ENCODE measurements around the gene FGFBP3. TPM values are rescaled to one million over a fixed set of nuclear protein-coding genes. Genes with fewer than 3 reads are reported as not detected.

FGFBP3 gene
- total RNA-seq, 1 donor from 2014 or later: 6.6 TPM

DNA sequence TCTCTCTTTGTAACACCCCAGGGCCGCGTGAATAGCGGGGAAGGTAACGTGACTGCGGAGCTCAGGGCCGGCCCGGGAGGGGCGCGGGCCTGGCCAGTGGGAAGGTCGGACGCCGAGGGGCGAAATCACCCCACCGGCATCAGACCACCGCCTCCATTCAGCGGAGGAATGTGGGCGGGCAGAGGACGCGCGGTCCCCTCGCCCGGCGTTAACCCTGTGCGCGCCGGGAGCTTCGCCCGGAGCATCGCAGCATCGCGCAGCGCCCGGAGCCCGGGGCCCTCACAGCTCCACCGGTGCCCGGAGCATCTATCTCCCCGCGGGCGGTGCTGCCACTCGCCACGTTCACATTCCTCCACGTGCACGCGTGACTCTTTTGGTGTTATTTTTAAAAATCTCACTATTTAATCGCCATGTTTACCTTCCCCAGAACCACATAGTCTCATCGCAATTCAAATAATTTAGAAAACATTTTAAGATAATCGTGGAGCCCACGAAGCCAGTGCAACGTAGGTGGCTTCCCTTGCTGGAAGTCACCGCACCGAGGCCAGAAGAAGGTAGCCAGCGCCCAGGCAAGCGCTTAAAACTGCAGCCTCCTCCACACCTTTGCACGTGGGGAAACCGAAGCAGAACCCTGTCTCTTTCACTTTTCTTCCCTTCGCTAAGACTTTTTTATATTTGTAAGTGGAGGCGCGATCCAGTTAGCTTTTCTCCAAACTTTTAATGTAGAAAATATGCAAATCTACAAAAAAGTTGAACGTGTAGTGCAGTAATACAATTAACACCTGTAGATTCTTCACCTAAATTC, 21.8 kb downstream of the FGFBP3 start:
- Histone ChIP-seq H3K27me3 (no peaks in the 10 kb centered on the region), H3K9me3 (no peaks in the 10 kb centered on the region), H3K27ac (peak overlapping the region; percentile 28 to 76), H3K4me3 (peak overlapping the region; percentile 66 to 78), H3K36me3 (no peaks in the 10 kb centered on the region), H3K4me1 (peaks cover 3 to 20% of the 10 kb centered on the region in 2 donors)
- TF ChIP-seq CTCF (IDR thresholded peaks at IDR 0.05): no peak
- DNase-seq (ENCODE audit: low spot score in 2 of 2): peak in 1 of 2 donors; percentile 73
- intact Hi-C loops (cut with DNase I): loop anchor here (2.0 kb wide), 1 partner anchor 21 kb away; the partner anchor contains the start of gene FGFBP3

DNA sequence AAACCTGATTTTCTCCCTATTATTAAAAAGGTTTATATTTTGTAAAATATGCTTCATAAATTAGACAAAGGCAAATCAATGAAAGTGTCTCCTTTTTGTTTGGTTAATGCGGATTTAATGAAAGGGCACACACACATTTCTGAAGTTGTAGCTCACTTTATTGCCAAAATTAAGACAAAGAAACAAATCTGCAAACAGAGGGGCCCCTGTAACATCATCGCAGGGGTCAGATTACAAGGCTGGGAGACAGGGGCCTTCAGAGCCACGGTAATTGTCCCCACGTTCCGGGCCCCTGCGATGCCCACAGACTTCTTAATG, 22.4 kb downstream of the FGFBP3 start:
- no peak for TF ChIP-seq CTCF (IDR thresholded peaks at IDR 0.05)
- Histone ChIP-seq H3K4me1 (peaks cover 3 to 20% of the 10 kb centered on the region in 2 donors), H3K27ac (peak overlapping the region; percentile 28 to 76), H3K36me3 (no peaks in the 10 kb centered on the region), H3K9me3 (no peaks in the 10 kb centered on the region), H3K4me3 (peak overlapping the region; percentile 66 to 78), H3K27me3 (no peaks in the 10 kb centered on the region)
- intact Hi-C loops (cut with DNase I): loop anchor here (2.0 kb wide), 1 partner anchor 22 kb away; the partner anchor contains the start of gene FGFBP3
- no peak for DNase-seq (ENCODE audit: low spot score in 2 of 2)

- no peak for TF ChIP-seq CTCF (IDR thresholded peaks at IDR 0.05)
- peaks cover 3 to 24% of the 10 kb centered on the region in 2 donors for H3K4me1 ChIP-seq
- no peaks in the 10 kb centered on the region for H3K27me3 ChIP-seq
- peak overlapping the region; percentile 87 to 94 for H3K27ac ChIP-seq
- no peaks in the 10 kb centered on the region for H3K36me3 ChIP-seq
- intact Hi-C loops (cut with DNase I): loop anchor here (2.0 kb wide), 1 partner anchor 23 kb away; the partner anchor contains the start of gene FGFBP3
- H3K9me3 ChIP-seq: no peaks in the 10 kb centered on the region
- H3K4me3 ChIP-seq: no peak overlapping the region
- no peak for DNase-seq (ENCODE audit: low spot score in 2 of 2)
Measured at GRCh38 chr10:91885362-91886079, 23.8 kb downstream of the FGFBP3 start.

DNA sequence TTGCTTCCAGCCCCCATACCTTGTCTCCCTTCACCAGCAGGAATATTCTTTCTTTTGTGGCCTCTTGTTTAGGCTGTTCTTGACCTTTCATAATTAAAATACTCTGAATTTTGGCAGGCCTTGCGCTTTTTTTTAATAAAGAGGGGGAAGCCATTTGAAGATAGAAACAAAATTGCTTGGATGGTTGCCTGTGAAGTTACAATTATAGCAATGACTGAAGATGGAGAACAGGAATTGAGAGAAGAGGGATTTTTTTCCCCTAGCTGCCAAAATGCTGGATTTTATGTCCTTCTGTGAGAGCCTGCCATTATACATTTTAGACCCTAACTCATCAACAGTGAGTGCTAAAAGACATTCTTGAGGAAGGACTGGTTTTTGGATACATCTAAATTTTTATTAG, 24.8 kb downstream of the FGFBP3 start:
- intact Hi-C loops (cut with DNase I): loop anchor here (5.0 kb wide), 2 partner anchors 38 to 87 kb away; partner anchors contain the start of genes BTAF1 and TNKS2
- Histone ChIP-seq H3K4me1 (peaks cover 3 to 24% of the 10 kb centered on the region in 2 donors), H3K27ac (peak overlapping the region; percentile 87 to 94), H3K36me3 (no peaks in the 10 kb centered on the region), H3K27me3 (no peaks in the 10 kb centered on the region), H3K9me3 (no peaks in the 10 kb centered on the region), H3K4me3 (peak overlapping the region in 1 of 2 donors; percentile 55)
- no peak for TF ChIP-seq CTCF (IDR thresholded peaks at IDR 0.05)
- no peak for DNase-seq (ENCODE audit: low spot score in 2 of 2)

GRCh38 chr10:91883549-91884444, 25.5 kb downstream of the FGFBP3 start:
- peak overlapping the region in 1 of 2 donors; percentile 55 for H3K4me3 ChIP-seq
- peak in 1 of 2 donors; percentile 81 for DNase-seq (ENCODE audit: low spot score in 2 of 2)
- no peaks in the 10 kb centered on the region for H3K9me3 ChIP-seq

More at GRCh38 chr10:91883549-91884444, 25.5 kb downstream of the FGFBP3 start:
- intact Hi-C loops (cut with DNase I): loop anchor here (5.0 kb wide), 2 partner anchors 39 to 86 kb away; partner anchors contain the start of genes BTAF1 and TNKS2
- Histone ChIP-seq H3K36me3 (no peaks in the 10 kb centered on the region), H3K4me1 (peaks cover 3 to 24% of the 10 kb centered on the region in 2 donors), H3K27me3 (no peaks in the 10 kb centered on the region), H3K27ac (peak overlapping the region; percentile 87 to 94)
- TF ChIP-seq CTCF (IDR thresholded peaks at IDR 0.05): no peak
